Measurements from ENCODE around the gene NQO2. TPM values are rescaled to one million over a fixed set of nuclear protein-coding genes. Genes with fewer than 3 reads are reported as not detected.
"Not testable (repeated sequence)": the region's sequence is repeated elsewhere in the genome, so short reads cannot be mapped to it uniquely, and the experiment has no call there.

NQO2 gene
- polyA plus RNA-seq, 12 donors = 13.9 to 29.6 (median 17.9) TPM; not detected in 1

GRCh38 chr6:2988094-2988425 lies 11.6 kb upstream of the NQO2 start:
- DNase-seq = no peak

GRCh38 chr6:2988426-2989331 lies 11.0 kb upstream of the NQO2 start:
- DNase-seq = peak; percentile 89

DNA sequence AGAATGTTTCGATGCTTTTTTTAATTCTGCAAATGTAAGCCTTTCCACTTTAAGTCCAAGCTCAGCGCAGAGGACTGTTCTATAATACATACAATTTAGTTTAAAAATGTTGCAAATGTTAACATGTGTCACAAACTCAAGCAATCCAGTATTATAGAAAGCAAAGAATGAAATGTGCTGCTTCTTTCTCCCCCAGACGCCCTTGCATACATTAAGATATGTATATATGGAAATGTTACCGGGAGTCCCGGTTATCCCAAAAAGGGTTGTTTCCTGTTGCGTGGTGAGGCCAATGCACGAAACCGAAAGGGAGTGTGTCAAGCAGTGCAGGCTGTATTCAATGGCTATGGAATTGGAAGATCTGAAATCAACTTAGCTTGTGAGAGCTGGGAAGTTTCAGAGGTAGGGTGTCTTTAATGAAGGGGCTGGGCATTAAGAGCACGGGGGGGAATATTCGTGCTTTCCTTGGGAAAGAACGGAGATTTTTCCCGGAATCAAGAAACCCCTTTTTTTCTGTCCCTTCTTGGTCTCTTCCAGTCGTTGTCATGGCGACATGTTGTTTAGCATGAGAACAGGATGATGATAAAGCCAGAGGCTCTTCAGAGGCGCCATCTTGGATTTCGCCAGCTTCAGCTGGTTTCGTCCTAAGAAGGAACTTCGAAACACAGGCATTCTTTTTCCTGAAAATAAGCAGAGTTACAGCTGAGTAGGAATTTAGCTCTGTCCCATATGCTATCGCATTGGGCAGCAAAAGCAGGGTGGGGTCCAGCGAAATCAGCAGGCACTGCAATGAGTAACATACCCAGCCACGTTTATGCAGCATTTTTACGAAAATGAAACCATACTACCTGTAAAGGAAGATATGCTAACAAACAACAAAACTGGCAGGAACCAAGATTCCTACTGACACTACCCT lies 10.1 kb upstream of the NQO2 start:
- peak; percentile 99 for DNase-seq

GRCh38 chr6:2990248-2990931 lies 9.3 kb upstream of the NQO2 start:
- peak; percentile 57 for DNase-seq

DNA sequence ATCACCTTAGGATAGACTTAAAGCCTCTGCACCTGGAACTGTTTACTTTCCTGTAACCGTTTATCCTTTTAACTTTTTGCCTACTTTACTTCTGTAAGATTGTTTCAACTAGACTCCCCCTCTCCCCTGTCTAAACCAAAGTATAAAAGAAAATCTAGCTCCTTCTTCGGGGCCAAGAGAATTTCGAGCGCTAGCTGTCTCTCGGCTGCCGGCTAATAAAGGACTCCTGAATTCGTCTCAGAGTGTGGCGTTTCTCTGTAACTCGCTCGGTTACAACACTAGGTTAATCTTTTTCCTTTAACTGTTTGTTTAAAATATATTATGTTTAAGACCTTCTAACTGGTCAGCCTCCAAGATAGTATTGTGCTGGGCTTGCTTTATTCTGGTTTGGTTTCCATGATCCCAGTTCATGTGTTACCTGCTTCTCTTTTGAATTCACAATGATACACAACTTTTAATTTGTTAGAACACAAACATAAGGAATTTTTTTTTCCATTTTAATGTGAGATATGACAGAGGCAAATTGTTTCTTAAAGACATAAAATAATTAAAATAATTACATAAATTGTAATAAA lies 8.7 kb upstream of the NQO2 start:
- DNase-seq = no peak

GRCh38 chr6:2992330-2992979 lies 7.2 kb upstream of the NQO2 start:
- no peak for DNase-seq

DNA sequence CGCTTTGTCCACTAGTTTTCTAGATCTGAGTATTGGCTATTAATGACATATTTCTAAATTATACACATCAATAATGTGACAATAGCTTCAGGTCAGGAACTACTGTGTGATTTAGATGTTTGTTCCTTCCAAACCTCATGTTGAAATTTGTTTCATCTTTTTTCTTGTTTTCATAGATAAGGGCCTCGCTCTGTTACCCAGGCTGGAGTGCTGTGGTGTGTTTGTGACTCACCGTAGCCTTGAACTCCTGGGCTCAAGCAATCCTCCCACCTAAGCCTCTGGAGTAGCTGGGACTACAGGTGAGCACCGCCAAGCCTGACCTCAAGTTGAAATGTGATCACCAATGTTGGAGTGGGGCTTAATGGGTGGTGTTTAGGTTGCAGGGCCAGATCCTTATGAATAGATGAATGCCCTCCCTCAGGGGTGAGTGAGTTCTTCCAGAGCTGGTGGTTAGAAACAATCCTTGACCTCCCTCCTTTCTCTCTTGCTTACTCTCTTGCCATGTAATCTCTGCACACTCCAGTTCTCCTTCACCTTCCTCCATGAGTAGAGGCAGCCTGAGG lies 5.9 kb upstream of the NQO2 start:
- no peak for DNase-seq

DNA sequence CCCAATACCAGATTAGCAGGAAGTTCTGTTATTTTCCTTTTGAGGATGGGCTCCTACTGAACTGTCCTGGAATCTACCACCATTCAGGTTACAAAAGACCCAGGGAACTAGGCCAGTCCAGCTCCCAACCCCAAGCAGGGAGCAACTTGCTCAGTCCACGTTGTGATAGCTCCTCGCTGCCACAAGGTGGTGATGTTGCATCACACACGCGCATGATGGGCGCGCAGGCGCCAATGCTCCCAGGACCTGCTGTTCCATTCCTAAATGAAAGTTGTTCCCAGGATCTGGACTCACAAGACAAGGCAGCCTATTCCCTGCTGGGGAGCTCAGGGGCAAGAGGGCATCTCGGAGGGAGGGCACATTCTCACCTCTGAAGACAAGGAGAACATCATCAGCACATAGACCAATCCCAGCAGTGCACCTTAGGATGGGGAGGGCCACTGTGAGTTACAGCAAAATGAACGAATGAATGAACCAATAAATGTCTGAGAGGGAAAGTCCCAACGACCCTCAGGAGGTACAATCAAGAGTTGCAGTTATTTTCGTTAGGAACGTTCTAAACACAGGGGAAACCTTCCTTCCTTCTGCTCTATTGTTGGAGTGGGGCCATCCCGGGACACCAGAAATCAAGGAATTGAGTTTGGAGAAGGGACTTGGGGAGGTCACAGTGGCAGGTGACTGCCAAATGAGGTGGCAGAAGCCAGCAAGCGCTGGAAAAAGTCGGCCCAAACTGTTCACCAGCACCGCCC lies 1.3 kb upstream of the NQO2 start:
- not testable (repeated sequence) for DNase-seq

GRCh38 chr6:2998998-2999617 lies 586 bp upstream of the NQO2 start:
- DNase-seq = no peak

GRCh38 chr6:3001146-3001772 lies 1.6 kb downstream of the NQO2 start:
- no peak for DNase-seq

DNA sequence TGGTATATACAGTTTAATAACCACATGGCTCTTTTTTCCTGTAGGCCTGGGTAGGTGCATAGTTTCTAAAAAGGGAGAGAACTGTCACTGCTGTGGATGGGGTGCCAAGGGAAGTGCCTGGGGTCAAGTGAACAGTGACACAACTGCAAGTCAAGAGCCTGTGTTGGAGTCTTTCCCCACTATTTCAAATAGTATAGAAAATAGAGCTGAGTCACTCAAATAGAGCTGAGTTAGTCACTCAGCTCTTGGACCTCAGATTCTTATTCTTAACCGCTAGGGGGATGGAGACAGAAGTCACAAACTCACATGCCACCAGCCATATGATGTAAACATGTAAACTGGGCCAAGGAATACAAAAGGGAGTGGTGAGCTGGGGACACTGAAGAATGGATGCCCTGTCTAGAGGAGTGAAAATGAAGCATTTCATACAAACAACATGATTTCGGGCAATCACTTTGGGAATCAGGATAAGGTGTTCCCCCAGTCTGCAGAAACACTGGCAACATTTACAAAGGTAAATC lies 2.1 kb downstream of the NQO2 start:
- DNase-seq = no peak

DNA sequence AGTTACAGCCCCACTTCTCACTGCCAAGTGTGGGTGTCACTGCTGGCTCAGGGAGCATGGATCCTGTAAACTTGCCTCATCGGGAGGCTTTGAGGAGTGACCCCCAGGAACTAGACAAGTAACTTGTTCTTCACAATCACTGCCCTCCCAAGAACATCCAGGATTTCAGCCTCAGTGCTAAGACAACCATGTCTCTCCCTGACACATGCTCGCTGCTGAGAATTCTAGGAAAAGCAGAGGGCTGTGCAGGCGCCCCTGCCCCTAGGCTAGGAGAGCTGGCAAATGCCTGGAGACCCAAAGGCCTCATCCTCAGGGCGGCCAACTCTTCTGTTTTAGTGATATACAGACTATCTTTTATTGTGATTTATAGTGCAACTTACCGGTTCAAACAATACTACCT lies 3.5 kb downstream of the NQO2 start:
- not testable (repeated sequence) for DNase-seq

GRCh38 chr6:3005077-3005476 lies 5.4 kb downstream of the NQO2 start:
- DNase-seq = no peak

DNA sequence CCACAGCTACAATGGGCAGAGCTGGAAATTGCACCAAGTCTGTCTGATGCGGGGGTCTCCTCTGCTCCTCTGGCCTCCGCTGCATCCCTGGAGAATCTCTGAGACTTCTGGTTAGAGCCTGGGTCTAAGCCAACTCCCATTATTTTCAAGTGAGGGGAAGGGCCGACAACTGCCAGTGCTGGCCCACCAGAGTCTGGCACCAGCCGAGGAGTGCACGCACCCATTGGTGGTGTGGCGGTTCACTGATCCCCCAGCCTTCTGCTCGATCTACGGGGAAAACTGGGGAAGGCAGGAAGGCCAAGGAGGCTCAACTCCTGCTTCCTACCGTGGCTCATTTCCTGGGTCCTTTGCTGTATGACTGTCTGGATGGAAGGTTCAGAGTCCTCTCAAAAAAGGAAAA lies 6.2 kb downstream of the NQO2 start:
- DNase-seq = no peak

- DNase-seq = no peak
Observed at GRCh38 chr6:3006476-3006875, 6.8 kb downstream of the NQO2 start.

DNA sequence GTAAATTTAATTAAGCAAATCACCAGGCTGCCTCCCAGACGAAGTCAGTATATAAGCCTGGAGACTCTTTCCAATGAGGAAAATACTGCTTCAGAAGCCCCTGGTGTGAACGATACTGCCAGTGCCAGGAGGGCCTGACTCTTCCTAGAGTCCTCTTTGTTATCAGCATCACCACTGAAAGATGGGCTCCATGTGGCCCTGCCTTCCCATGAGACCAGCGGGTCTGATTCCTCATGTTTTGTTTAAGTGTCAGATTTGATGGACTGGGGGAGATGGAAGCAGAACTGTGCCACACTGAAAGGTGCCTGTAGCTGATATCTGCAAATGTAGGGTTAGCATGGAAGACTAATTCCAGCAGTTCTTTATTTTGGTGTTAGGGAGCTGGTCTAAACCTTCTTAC lies 7.9 kb downstream of the NQO2 start:
- no peak for DNase-seq

- DNase-seq = not testable (repeated sequence)
Observed at GRCh38 chr6:3008712-3009265, 9.1 kb downstream of the NQO2 start.

DNA sequence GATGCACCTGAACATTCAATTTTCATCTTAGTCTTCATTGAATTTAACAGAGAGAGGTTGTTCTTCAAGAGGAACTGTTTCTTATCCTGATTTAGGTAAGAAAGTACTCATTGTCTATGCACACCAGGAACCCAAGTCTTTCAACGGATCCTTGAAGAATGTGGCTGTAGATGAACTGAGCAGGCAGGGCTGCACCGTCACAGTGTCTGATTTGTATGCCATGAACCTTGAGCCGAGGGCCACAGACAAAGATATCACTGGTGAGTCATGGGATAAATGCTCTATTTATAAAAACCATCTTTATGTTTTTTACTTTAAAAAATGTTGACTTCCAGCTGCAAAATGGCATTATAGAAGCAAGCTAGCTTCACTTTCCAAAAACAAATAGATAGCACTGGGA lies 10.2 kb downstream of the NQO2 start:
- no peak for DNase-seq

- no peak for DNase-seq
Observed at GRCh38 chr6:3011158-3011557, 11.5 kb downstream of the NQO2 start.

Data from muscle of arm (tissue), 12 donors.